MM.1S (cell line): Measurements from ENCODE around the gene EFL1.

ENCODE experiments used
- DNase-seq: peaks from one replicate; pipeline ENCODE4 v3.0.0-alpha.2; 2015
- H2AFZ ChIP-seq: fragments of 300-600 bp; sonication (generic); 2 replicates; pipeline ENCODE4 v1.6.0; 2016; ENCODE audit warnings: antibody characterized with exemption, low read length
- H3F3A ChIP-seq: fragments of 300-600 bp; sonication (generic); 2 replicates; pipeline ENCODE4 v1.6.1; 2016; ENCODE audit warnings: mild to moderate bottlenecking, antibody characterized with exemption, low read length, moderate library complexity, mixed read lengths; ENCODE audit not compliant: insufficient read depth
- H3K27ac ChIP-seq: fragments of 300-600 bp; sonication (generic); 2 replicates; pipeline ENCODE4 v1.5.1; 2016; ENCODE audit warnings: mild to moderate bottlenecking, low read length
- H3K27me3 ChIP-seq: fragments of 300-600 bp; sonication (generic); replicated peaks from 2 replicates; pipeline ENCODE4 v1.6.0; 2016; ENCODE audit warnings: low read length; ENCODE audit not compliant: insufficient read depth
- H3K36me3 ChIP-seq: fragments of 300-600 bp; sonication (generic); replicated peaks from 2 replicates; pipeline ENCODE4 v1.6.1; 2016; ENCODE audit warnings: mild to moderate bottlenecking, low read length, mixed read lengths; ENCODE audit not compliant: insufficient read depth
- H3K4me1 ChIP-seq: fragments of 300-600 bp; sonication (generic); 2 replicates; pipeline ENCODE4 v1.6.1; 2016; ENCODE audit warnings: low read length, mixed read lengths
- H3K4me2 ChIP-seq: fragments of 300-600 bp; sonication (generic); 2 replicates; pipeline ENCODE4 v1.6.0; 2016; ENCODE audit warnings: low read depth, low read length
- H3K4me3 ChIP-seq: fragments of 300-600 bp; sonication (generic); 2 replicates; pipeline ENCODE4 v1.5.1; 2016; ENCODE audit warnings: low read length, mixed read lengths
- H3K79me2 ChIP-seq: fragments of 300-600 bp; sonication (generic); 2 replicates; pipeline ENCODE4 v1.6.1; 2016; ENCODE audit warnings: mixed run types, low read length, mixed read lengths
- H3K9ac ChIP-seq: fragments of 300-600 bp; sonication (generic); 2 replicates; pipeline ENCODE4 v1.6.1; 2016; ENCODE audit warnings: low read length, mixed read lengths
- H3K9me2 ChIP-seq: fragments of 300-600 bp; sonication (generic); replicated peaks from 2 replicates; pipeline ENCODE4 v1.6.1; 2016; ENCODE audit warnings: mild to moderate bottlenecking, low read length, mixed read lengths; ENCODE audit not compliant: insufficient read depth
- H3K9me3 ChIP-seq: fragments of 300-600 bp; sonication (generic); replicated peaks from 2 replicates; pipeline ENCODE4 v1.6.1; 2016; ENCODE audit warnings: mild to moderate bottlenecking, low read length, mixed read lengths; ENCODE audit not compliant: insufficient read depth
- H4K20me1 ChIP-seq: fragments of 300-600 bp; sonication (generic); 2 replicates; pipeline ENCODE4 v1.6.1; 2016; ENCODE audit warnings: mild to moderate bottlenecking, low read length, moderate library complexity, mixed read lengths; ENCODE audit not compliant: insufficient read depth
- EZH2 ChIP-seq: fragments of 300-600 bp; sonication (generic); optimal IDR thresholded peaks from 2 replicates; pipeline ENCODE3; 2017; ENCODE audit warnings: low read depth, mild to moderate bottlenecking, antibody characterized with exemption, low read length, mixed read lengths
- EZH2phosphoT487 ChIP-seq: fragments of 300-600 bp; sonication (generic); IDR thresholded peaks from 2 replicates; pipeline ENCODE4 v1.6.1; 2018; ENCODE audit warnings: antibody characterized with exemption, low read length
- TF ChIP-seq, protein P1 (sequence below): fragments of 300-600 bp; sonication (generic); IDR thresholded peaks from 2 replicates; pipeline ENCODE4 v1.5.1; 2016; ENCODE audit warnings: antibody characterized with exemption, low read length, mixed read lengths

The EFL1 gene

DNA sequence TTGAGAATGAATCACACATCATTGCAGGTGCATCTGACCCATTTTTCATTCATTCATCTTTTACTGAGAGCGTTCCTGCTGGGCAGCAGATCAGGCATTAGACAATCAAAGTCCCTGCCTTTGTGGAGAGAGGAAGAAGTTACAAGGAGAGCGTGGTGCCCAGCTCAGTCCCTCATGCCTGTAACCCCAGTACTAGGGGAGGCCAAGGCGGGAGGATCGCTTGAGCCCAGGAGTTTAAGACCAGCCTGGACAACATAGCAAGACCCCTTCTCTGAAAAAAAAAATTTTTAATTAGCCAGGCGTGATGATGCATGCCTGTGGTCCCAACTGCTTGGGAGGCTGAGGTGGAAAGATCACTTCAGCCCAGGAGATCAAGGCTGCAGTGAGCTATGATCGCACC, 181.8 kb downstream of the EFL1 start:
- H3K36me3 ChIP-seq = no peaks in the 10 kb centered on the region
- no peaks in the 10 kb centered on the region for H3K27me3 ChIP-seq
- H3K4me3 ChIP-seq = no peak overlapping the region
- H3K9ac ChIP-seq = no peak overlapping the region
- H3K4me2 ChIP-seq = no peak overlapping the region
- no peaks in the 10 kb centered on the region for H3F3A ChIP-seq
- DNase-seq = no peak
- no peaks in the 10 kb centered on the region for H3K79me2 ChIP-seq
- no peaks in the 10 kb centered on the region for H3K9me2 ChIP-seq
- H4K20me1 ChIP-seq = no peaks in the 10 kb centered on the region
- H3K9me3 ChIP-seq = no peaks in the 10 kb centered on the region
- no peak for TF ChIP-seq EZH2phosphoT487
- no peak for TF ChIP-seq EZH2
- TF ChIP-seq, protein P1, sequence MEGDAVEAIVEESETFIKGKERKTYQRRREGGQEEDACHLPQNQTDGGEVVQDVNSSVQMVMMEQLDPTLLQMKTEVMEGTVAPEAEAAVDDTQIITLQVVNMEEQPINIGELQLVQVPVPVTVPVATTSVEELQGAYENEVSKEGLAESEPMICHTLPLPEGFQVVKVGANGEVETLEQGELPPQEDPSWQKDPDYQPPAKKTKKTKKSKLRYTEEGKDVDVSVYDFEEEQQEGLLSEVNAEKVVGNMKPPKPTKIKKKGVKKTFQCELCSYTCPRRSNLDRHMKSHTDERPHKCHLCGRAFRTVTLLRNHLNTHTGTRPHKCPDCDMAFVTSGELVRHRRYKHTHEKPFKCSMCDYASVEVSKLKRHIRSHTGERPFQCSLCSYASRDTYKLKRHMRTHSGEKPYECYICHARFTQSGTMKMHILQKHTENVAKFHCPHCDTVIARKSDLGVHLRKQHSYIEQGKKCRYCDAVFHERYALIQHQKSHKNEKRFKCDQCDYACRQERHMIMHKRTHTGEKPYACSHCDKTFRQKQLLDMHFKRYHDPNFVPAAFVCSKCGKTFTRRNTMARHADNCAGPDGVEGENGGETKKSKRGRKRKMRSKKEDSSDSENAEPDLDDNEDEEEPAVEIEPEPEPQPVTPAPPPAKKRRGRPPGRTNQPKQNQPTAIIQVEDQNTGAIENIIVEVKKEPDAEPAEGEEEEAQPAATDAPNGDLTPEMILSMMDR = no peak
- no peak overlapping the region for H2AFZ ChIP-seq
- H3K27ac ChIP-seq = no peak overlapping the region
- H3K4me1 ChIP-seq = no peaks in the 10 kb centered on the region
